GM12878 (cell line): ENCODE results near the gene ZCWPW2. TPM values are rescaled to one million over a fixed set of nuclear protein-coding genes. Genes with fewer than 3 reads are reported as not detected.

ENCODE experiments used
- ATAC-seq: fragments of 200-7000 bp; cut with Tn5 transposase; 3 replicates; pipeline ENCODE4 v1.9.1; 2020; ENCODE audit warnings: mild to moderate bottlenecking, moderate library complexity
- BruUV-seq: library from RNA; stranded (reverse); fragments of 400-500 nt; replicated peaks from 2 replicates; lab custom pipeline; 2021; lab: Mats Ljungman, UMichigan
- CTCF ChIA-PET: fragments of 300-600 bp; sonication (Branson Sonifier 250); formaldehyde crosslinking; extraction: SDS; loops from one replicate; lab custom pipeline; 2021; ENCODE audit warnings: inconsistent platforms; lab: Yijun Ruan, JAX
- POLR2A ChIA-PET: fragments of 350-600 bp; formaldehyde crosslinking; extraction: SDS; loops from one replicate; lab custom pipeline; 2021; ENCODE audit warnings: inconsistent platforms; lab: Charles Lee
- RAD21 ChIA-PET: fragments of 300-600 bp; sonication (Branson Sonifier 250); formaldehyde crosslinking; loops from one replicate; lab custom pipeline; 2023; ENCODE audit warnings: antibody characterized with exemption; ENCODE audit not compliant: unreplicated experiment; lab: Charles Lee
- SMC1A ChIA-PET: fragments of 300-600 bp; sonication (Branson Sonifier 250); formaldehyde crosslinking; loops from one replicate; lab custom pipeline; 2023; ENCODE audit not compliant: unreplicated experiment, uncharacterized antibody; lab: Charles Lee
- DNase-seq: peaks from one replicate; pipeline ENCODE4 v3.0.0-alpha.2; 2011; ENCODE audit warnings: low read depth, low spot score
- FAIRE-seq: peaks from 3 replicates; lab custom pipeline; 2011; peaks lifted over from hg19 to GRCh38; lab: Jason Lieb, UNC
- H2AFZ ChIP-seq: 2 replicates; pipeline ENCODE4 v1.6.0; 2011; ENCODE audit warnings: low read depth, low read length, control low read depth; ENCODE audit not compliant: control insufficient read depth
- H3K27ac ChIP-seq: 2 replicates; pipeline ENCODE4 v1.5.1; 2011; ENCODE audit warnings: control low read depth; ENCODE audit not compliant: control insufficient read depth, insufficient read depth
- H3K27me3 ChIP-seq, 2 experiments: replicated peaks in 1 of 2; 2 replicates each; pipeline versions ENCODE4 v1.6.0 to v1.6.1; 2011; ENCODE audit warnings: low read length in 1 of 2; ENCODE audit not compliant: control insufficient read depth in 2 of 2, insufficient read depth in 2 of 2
- H3K36me3 ChIP-seq, 2 experiments: 2 replicates each; pipeline ENCODE4 v1.5.1; 2011; ENCODE audit warnings: low read length in 1 of 2; ENCODE audit not compliant: control insufficient read depth in 2 of 2, insufficient read depth in 2 of 2
- H3K4me1 ChIP-seq: 2 replicates; pipeline ENCODE4 v1.6.1; 2011; ENCODE audit warnings: mild to moderate bottlenecking, low read length, moderate library complexity, mixed read lengths; ENCODE audit not compliant: control insufficient read depth, insufficient read depth
- H3K4me2 ChIP-seq: 2 replicates; pipeline ENCODE4 v1.6.0; 2011; ENCODE audit warnings: control low read depth; ENCODE audit not compliant: control insufficient read depth, insufficient read depth
- H3K4me3 ChIP-seq: fragments of 200-600 bp; sonication (generic); 2 replicates; pipeline ENCODE4 v1.5.1; 2016
- H3K79me2 ChIP-seq: 2 replicates; pipeline ENCODE4 v1.6.0; 2011; ENCODE audit warnings: low read length; ENCODE audit not compliant: control insufficient read depth, insufficient read depth
- H3K9ac ChIP-seq: 2 replicates; pipeline ENCODE4 v1.8.0; 2011; ENCODE audit warnings: low read length, control low read depth, mixed read lengths; ENCODE audit not compliant: control insufficient read depth, insufficient read depth
- H3K9me3 ChIP-seq: replicated peaks from 3 replicates; pipeline ENCODE4 v1.5.1; 2011; ENCODE audit warnings: mild to moderate bottlenecking, low read length; ENCODE audit not compliant: control insufficient read depth, insufficient read depth
- H4K20me1 ChIP-seq: 2 replicates; pipeline ENCODE4 v1.6.0; 2011; ENCODE audit not compliant: control insufficient read depth, insufficient read depth
- CHD2 ChIP-seq: IDR thresholded peaks from 2 replicates; pipeline ENCODE4 v1.6.1; 2011; ENCODE audit warnings: low read depth, low read length, improper control_type of control experiment, borderline replicate concordance
- EP300 ChIP-seq, 2 experiments: fragments of 150-350 bp in 1 of 2; IDR thresholded peaks; 2 replicates each; pipeline ENCODE4 v1.6.1; 2011 to 2012; ENCODE audit warnings: low read depth in 2 of 2, low read length in 2 of 2, borderline replicate concordance in 1 of 2, improper control_type of control experiment in 1 of 2, inconsistent platforms in 1 of 2; ENCODE audit not compliant: control insufficient read depth in 1 of 2
- ESRRA ChIP-seq: IDR thresholded peaks from 2 replicates; pipeline ENCODE4 v1.6.1; 2012; ENCODE audit warnings: mild to moderate bottlenecking, low read length, improper control_type of control experiment
- HDAC6 ChIP-seq: fragments of 200-600 bp; sonication (generic); IDR thresholded peaks from one replicate; pipeline ENCODE4 v1.8.0; 2017; ENCODE audit warnings: antibody characterized with exemption; ENCODE audit not compliant: unreplicated experiment
- KDM1A ChIP-seq: fragments of 200-600 bp; sonication (generic); IDR thresholded peaks from 2 replicates; pipeline ENCODE4 v1.6.1; 2016; ENCODE audit warnings: borderline replicate concordance
- LARP7 ChIP-seq: fragments of 450-650 bp; IDR thresholded peaks from 2 replicates; pipeline ENCODE4 v1.6.1; 2017; ENCODE audit warnings: mild to moderate bottlenecking
- MYC ChIP-seq: IDR thresholded peaks from 2 replicates; pipeline ENCODE4 v1.6.1; 2011; ENCODE audit warnings: mild to moderate bottlenecking, low read length, moderate library complexity, inconsistent platforms; ENCODE audit not compliant: insufficient read depth, insufficient replicate concordance, insufficient read length, severe bottlenecking
- RB1 ChIP-seq: fragments of 450-650 bp; formaldehyde crosslinking; IDR thresholded peaks from 2 replicates; pipeline ENCODE4 v1.6.1; 2017; ENCODE audit warnings: mild to moderate bottlenecking, borderline replicate concordance
- SMAD1 ChIP-seq: fragments of 450-650 bp; IDR thresholded peaks from 2 replicates; pipeline ENCODE4 v1.6.1; 2018; ENCODE audit warnings: mild to moderate bottlenecking, low read depth; ENCODE audit not compliant: partially characterized antibody
- SUZ12 ChIP-seq: fragments of 200-600 bp; sonication (generic); IDR thresholded peaks from one replicate; pipeline ENCODE4 v1.6.1; 2018; ENCODE audit warnings: antibody characterized with exemption, mild to moderate bottlenecking; ENCODE audit not compliant: unreplicated experiment
- TAF1 ChIP-seq: IDR thresholded peaks from 2 replicates; pipeline ENCODE4 v1.6.1; 2011; ENCODE audit warnings: mild to moderate bottlenecking, low read depth, low read length, borderline replicate concordance
- USF2 ChIP-seq: IDR thresholded peaks from 2 replicates; pipeline ENCODE4 v1.6.1; 2011; ENCODE audit warnings: low read depth, low read length, improper control_type of control experiment, borderline replicate concordance
- ZNF274 ChIP-seq: IDR thresholded peaks from one replicate; pipeline ENCODE4 v1.8.0; 2011; ENCODE audit not compliant: insufficient read length, insufficient read depth
- WGBS: methylation state at CpG from one replicate; pipeline ENCODE4 v1.1.6; 2016; ENCODE audit warnings: low lambda C conversion rate; ENCODE audit not compliant: insufficient replicate concordance, insufficient coverage; ENCODE audit errors: missing lambda C conversion rate; 5-methylcytosine and 5-hydroxymethylcytosine counted together
- in situ Hi-C: fragments of 300-500 bp; cut with MboI; formaldehyde crosslinking; loops from 9 replicates; pipeline ENCODE4 v1.14.3; 2018; ENCODE audit warnings: mixed read lengths
- intact Hi-C: fragments of 100-400 bp; cut with micrococcal nuclease; formaldehyde crosslinking; loops from one replicate; pipeline ENCODE4 v1.14.2; 2022; ENCODE audit not compliant: unreplicated experiment
- polyA plus RNA-seq, 11 experiments: library from polyadenylated mRNA; depleted of rRNA in 4 of 11; unstranded in 6 of 11; stranded (reverse) in 5 of 11; fragments of >200 nt; fragmentation: Nextera tagmentation in 4 of 11; fragmentation: Illumina TruSeq in 1 of 11; extraction: Ambion mirVana in 4 of 11; extraction: Trizol in 1 of 11; gene quantifications; 1 replicate in 1 of 11; 2 replicates in 10 of 11; pipeline versions ENCODE4 v1.2.1 to v1.2.3, GENCODE V29; 2011 to 2016; ENCODE audit warnings: inconsistent platforms in 2 of 11, missing spikeins in 2 of 11, low read depth in 1 of 11
- total RNA-seq, 4 experiments: library from RNA; depleted of rRNA in 3 of 4; stranded (reverse); fragments of >200 nt in 3 of 4; fragmentation: Illumina TruSeq in 1 of 4; extraction: Trizol in 1 of 4; gene quantifications; 2 replicates each; pipeline versions ENCODE4 v1.2.1 to v1.2.3, GENCODE V29; 2013 to 2021

Gene ZCWPW2
- total and polyA plus RNA-seq, 10 of the 15 experiments (the other 5 are each of a cell fraction or from before 2014, with no cell fraction given): 0.09 to 0.38 (median 0.22) TPM; not detected in 3

- ChIA-PET RAD21 (no interaction called here), SMC1A (no interaction called here), POLR2A (no interaction called here), CTCF (interaction anchor here (0.6 kb wide), 1 partner anchor 14 kb away, joined by 3 read pairs; no protein-coding TSS in a partner anchor)
- DNase-seq (no peak), FAIRE-seq (no peak), ATAC-seq (no peak)
- Histone ChIP-seq H3K36me3 (no peaks in the 10 kb centered on the region), H3K4me1 (no peaks in the 10 kb centered on the region), H3K27me3 (no peaks in the 10 kb centered on the region), H3K4me2 (no peak overlapping the region), H3K79me2 (no peaks in the 10 kb centered on the region), H3K9me3 (no peaks in the 10 kb centered on the region), H3K9ac (no peak overlapping the region), H3K27ac (no peak overlapping the region), H2AFZ (no peak overlapping the region), H3K4me3 (no peak overlapping the region), H4K20me1 (no peaks in the 10 kb centered on the region)
- TF ChIP-seq KDM1A (no peak), CHD2 (no peak), MYC (no peak), SMAD1 (no peak), HDAC6 (no peak), ZNF274 (no peak), ESRRA (no peak), RB1 (no peak), TAF1 (no peak), SUZ12 (no peak), USF2 (no peak), EP300 (IDR thresholded peaks at IDR 0.05; ENCODE audit: borderline replicate concordance in 1 of 2, control insufficient read depth in 1 of 2, low read depth in 2 of 2, low read length in 2 of 2) (no peak), LARP7 (no peak)
- BruUV-seq: no TSS peak
- WGBS: 0% methylated on average over 1 of the region's 1 CpG
- intact Hi-C loops: no loop called here
- in situ Hi-C loops: no loop called here
Measured at GRCh38 chr3:28406241-28406640, 57.7 kb downstream of the ZCWPW2 start.
